Measurements from ENCODE around the gene PRDX1. TPM values are rescaled to one million over a fixed set of nuclear protein-coding genes. Genes with fewer than 3 reads are reported as not detected.

PRDX1 gene
- 435 TPM for total RNA-seq

- DNase-seq (ENCODE audit: low spot score): peak; percentile 97
Measured at GRCh38 chr1:45521413-45522323, at the start of gene PRDX1. TSS of gene PRDX1 (minus strand) at chr1:45521884. CDS start at chr1:45519043, 2,841 bp downstream.

- no peak for DNase-seq (ENCODE audit: low spot score)
Measured at GRCh38 chr1:45570631-45571030, 48.9 kb upstream of the PRDX1 start.

GRCh38 chr1:45569962-45570581 lies 48.4 kb upstream of the PRDX1 start:
- DNase-seq (ENCODE audit: low spot score): peak; percentile 69

GRCh38 chr1:45569571-45569961 lies 47.9 kb upstream of the PRDX1 start:
- DNase-seq (ENCODE audit: low spot score): no peak

GRCh38 chr1:45568421-45568820 lies 46.7 kb upstream of the PRDX1 start:
- DNase-seq (ENCODE audit: low spot score): no peak

GRCh38 chr1:45567911-45568310 lies 46.2 kb upstream of the PRDX1 start:
- no peak for DNase-seq (ENCODE audit: low spot score)

- DNase-seq (ENCODE audit: low spot score): no peak
Measured at GRCh38 chr1:45566722-45567121, 45.0 kb upstream of the PRDX1 start.

GRCh38 chr1:45563843-45564242 lies 42.2 kb upstream of the PRDX1 start:
- no peak for DNase-seq (ENCODE audit: low spot score)

- peak; percentile 27 for DNase-seq (ENCODE audit: low spot score)
Measured at GRCh38 chr1:45557422-45557944, 35.8 kb upstream of the PRDX1 start.

GRCh38 chr1:45554198-45554597 lies 32.5 kb upstream of the PRDX1 start:
- no peak for DNase-seq (ENCODE audit: low spot score)

- DNase-seq (ENCODE audit: low spot score): peak; percentile 44
Measured at GRCh38 chr1:45552331-45552730, 30.6 kb upstream of the PRDX1 start.

- no peak for DNase-seq (ENCODE audit: low spot score)
Measured at GRCh38 chr1:45551684-45552083, 30.0 kb upstream of the PRDX1 start.

GRCh38 chr1:45550401-45551351 lies 29.0 kb upstream of the PRDX1 start, which contains the start of gene AKR1A1:
TSS of gene AKR1A1 (plus strand) at chr1:45550826. CDS start at chr1:45561795, 10,969 bp downstream.
- DNase-seq (ENCODE audit: low spot score): peak; percentile 87

GRCh38 chr1:45545553-45546310 lies 24.0 kb upstream of the PRDX1 start:
- DNase-seq (ENCODE audit: low spot score): no peak

GRCh38 chr1:45545019-45545493 lies 23.4 kb upstream of the PRDX1 start:
- DNase-seq (ENCODE audit: low spot score): no peak

- no peak for DNase-seq (ENCODE audit: low spot score)
Measured at GRCh38 chr1:45544530-45544929, 22.8 kb upstream of the PRDX1 start.

- peak; percentile 59 for DNase-seq (ENCODE audit: low spot score)
Measured at GRCh38 chr1:45543581-45544417, 22.1 kb upstream of the PRDX1 start.

GRCh38 chr1:45542591-45542990 lies 20.9 kb upstream of the PRDX1 start:
- DNase-seq (ENCODE audit: low spot score): peak; percentile 79

- DNase-seq (ENCODE audit: low spot score): no peak
Measured at GRCh38 chr1:45541193-45541592, 19.5 kb upstream of the PRDX1 start.

GRCh38 chr1:45536886-45537285 lies 15.2 kb upstream of the PRDX1 start:
- DNase-seq (ENCODE audit: low spot score): no peak
